ENCODE measurements around the gene FALEC.

DNA sequence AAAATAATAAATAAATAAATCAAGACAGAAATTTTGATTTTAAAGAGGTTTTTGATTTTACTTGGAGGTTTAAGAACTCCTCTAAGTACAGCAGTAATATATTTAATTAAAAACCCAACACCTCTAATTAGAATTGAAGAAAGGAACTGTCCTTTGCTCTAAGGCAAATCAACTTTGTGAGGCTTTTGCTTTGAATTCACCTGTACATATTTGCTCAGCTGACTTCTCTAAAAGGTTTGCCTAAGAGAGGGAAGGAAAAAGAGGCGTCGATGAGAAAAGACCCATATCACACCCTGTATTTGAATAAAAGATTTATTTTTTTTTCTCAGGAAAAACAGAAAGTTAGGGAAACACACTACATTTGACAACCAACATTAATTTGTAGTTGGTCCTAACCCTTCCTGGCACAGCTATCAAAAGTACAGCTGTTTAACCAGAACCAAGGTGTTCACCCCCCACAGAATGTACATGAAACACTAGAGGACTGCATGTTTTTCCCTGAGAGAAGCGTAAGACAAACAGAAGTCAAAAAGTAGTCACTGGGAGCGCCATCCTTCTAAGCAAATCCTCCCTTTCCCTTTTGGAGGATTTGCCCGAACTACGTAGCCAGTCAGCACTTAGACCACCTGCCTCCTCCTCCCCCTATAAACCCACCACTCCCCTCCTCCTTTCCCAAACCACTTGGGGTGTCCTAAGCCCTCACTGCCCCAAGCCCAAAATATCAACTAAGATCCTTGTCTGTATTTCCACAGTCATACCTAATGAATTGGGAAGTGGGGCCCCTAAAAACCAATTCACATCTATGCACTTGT, 58.9 kb downstream of the FALEC start:
- no peak for TF ChIP-seq ZNF274 (IDR thresholded peaks at IDR 0.05; ENCODE audit: low read depth, low read length)
- no peak for TF ChIP-seq SUZ12 (IDR thresholded peaks at IDR 0.05; ENCODE audit: extremely low read depth, insufficient read depth, insufficient read length)
- TF ChIP-seq YY1 (IDR thresholded peaks at IDR 0.05; ENCODE audit: insufficient read depth, insufficient read length), result no peak
